Measurements from ENCODE around the gene NDUFAF2.
"Not testable (repeated sequence)": the region's sequence is repeated elsewhere in the genome, so short reads cannot be mapped to it uniquely, and the experiment has no call there.

The NDUFAF2 gene

GRCh38 chr5:60992871-60993270 is 47.9 kb downstream of the NDUFAF2 start:
- no peak for DNase-seq

- DNase-seq, result no peak
Observed at GRCh38 chr5:60993425-60993824, 48.4 kb downstream of the NDUFAF2 start.

- DNase-seq, result no peak
Observed at GRCh38 chr5:60993875-60994571, 49.0 kb downstream of the NDUFAF2 start.

GRCh38 chr5:60996368-60996767 is 51.4 kb downstream of the NDUFAF2 start:
- no peak for DNase-seq

GRCh38 chr5:60997721-60998120 is 52.7 kb downstream of the NDUFAF2 start:
- DNase-seq, result no peak

- DNase-seq, result no peak
Observed at GRCh38 chr5:61000887-61001286, 55.9 kb downstream of the NDUFAF2 start.

- no peak for DNase-seq
Observed at GRCh38 chr5:61001647-61002046, 56.6 kb downstream of the NDUFAF2 start.

GRCh38 chr5:61002611-61003355 is 57.8 kb downstream of the NDUFAF2 start:
- no peak for DNase-seq

GRCh38 chr5:61004448-61004847 is 59.4 kb downstream of the NDUFAF2 start:
- DNase-seq, result no peak

- no peak for DNase-seq
Observed at GRCh38 chr5:61009907-61010306, 64.9 kb downstream of the NDUFAF2 start.

- no peak for DNase-seq
Observed at GRCh38 chr5:61010467-61011454, 65.8 kb downstream of the NDUFAF2 start.

- DNase-seq, result no peak
Observed at GRCh38 chr5:61018062-61018461, 73.1 kb downstream of the NDUFAF2 start.

GRCh38 chr5:61019642-61020041 is 74.6 kb downstream of the NDUFAF2 start:
- DNase-seq, result no peak

GRCh38 chr5:61020415-61020814 is 75.4 kb downstream of the NDUFAF2 start:
- no peak for DNase-seq

- no peak for DNase-seq
Observed at GRCh38 chr5:61023131-61023530, 78.1 kb downstream of the NDUFAF2 start.

- DNase-seq, result no peak
Observed at GRCh38 chr5:61026004-61026403, 81.0 kb downstream of the NDUFAF2 start.

- DNase-seq, result no peak
Observed at GRCh38 chr5:61028382-61028781, 83.4 kb downstream of the NDUFAF2 start.

- DNase-seq, result no peak
Observed at GRCh38 chr5:61029456-61030162, 84.6 kb downstream of the NDUFAF2 start.

- DNase-seq, result no peak
Observed at GRCh38 chr5:61030163-61030482, 85.1 kb downstream of the NDUFAF2 start.

- DNase-seq, result not testable (repeated sequence)
Observed at GRCh38 chr5:61031301-61031700, 86.3 kb downstream of the NDUFAF2 start.

GRCh38 chr5:61044545-61044944 is 99.5 kb downstream of the NDUFAF2 start:
- DNase-seq, result no peak
